NCI-H345 (cell line): Measurements from ENCODE around the gene MOBP.

Experiments used
- DNase-seq: peaks from one replicate; lab custom pipeline; 2025; lab: John Stamatoyannopoulos, UW

Gene MOBP

GRCh38 chr3:39499651-39500273 is 32.3 kb downstream of the MOBP start:
- no peak for DNase-seq

GRCh38 chr3:39501059-39501458 is 33.6 kb downstream of the MOBP start:
- no peak for DNase-seq

- no peak for DNase-seq
Measured at GRCh38 chr3:39501968-39502837, 34.7 kb downstream of the MOBP start.

GRCh38 chr3:39502838-39503145 is 35.3 kb downstream of the MOBP start:
- DNase-seq: no peak

- DNase-seq: no peak
Measured at GRCh38 chr3:39505866-39506742, 38.6 kb downstream of the MOBP start.

- DNase-seq: no peak
Measured at GRCh38 chr3:39506863-39507262, 39.4 kb downstream of the MOBP start.

- DNase-seq: no peak
Measured at GRCh38 chr3:39513791-39514369, 46.4 kb downstream of the MOBP start.

- no peak for DNase-seq
Measured at GRCh38 chr3:39515681-39516441, 48.4 kb downstream of the MOBP start.

- DNase-seq: no peak
Measured at GRCh38 chr3:39519103-39519502, 51.6 kb downstream of the MOBP start.

- DNase-seq: no peak
Measured at GRCh38 chr3:39519554-39520288, 52.2 kb downstream of the MOBP start.

GRCh38 chr3:39521456-39521855 is 54.0 kb downstream of the MOBP start:
- no peak for DNase-seq

- no peak for DNase-seq
Measured at GRCh38 chr3:39524107-39524506, 56.6 kb downstream of the MOBP start.

- DNase-seq: no peak
Measured at GRCh38 chr3:39528844-39529243, 61.4 kb downstream of the MOBP start.

- no peak for DNase-seq
Measured at GRCh38 chr3:39529577-39529976, 62.1 kb downstream of the MOBP start.

GRCh38 chr3:39531066-39531465 is 63.6 kb downstream of the MOBP start:
- DNase-seq: no peak

- DNase-seq: no peak
Measured at GRCh38 chr3:39531665-39532064, 64.2 kb downstream of the MOBP start.

GRCh38 chr3:39532777-39533176 is 65.3 kb downstream of the MOBP start:
- no peak for DNase-seq

GRCh38 chr3:39533226-39533625 is 65.7 kb downstream of the MOBP start:
- DNase-seq: no peak

- DNase-seq: no peak
Measured at GRCh38 chr3:39540162-39540921, 72.9 kb downstream of the MOBP start.

- DNase-seq: no peak
Measured at GRCh38 chr3:39541442-39541841, 74.0 kb downstream of the MOBP start.
